Airway epithelial cell (primary cell): Measurements from ENCODE around the gene UQCC2. TPM values are rescaled to one million over a fixed set of nuclear protein-coding genes. Genes with fewer than 3 reads are reported as not detected.

Experiments used
- total RNA-seq: library from RNA; depleted of rRNA; stranded (reverse); fragments of >200 nt; gene quantifications from 2 replicates; pipeline ENCODE4 v1.2.3, GENCODE V29; 2015

UQCC2 gene
- total RNA-seq: 32.3 and 53.9 TPM in 2 replicates

GRCh38 chr6:33711140-33712129, at the start of gene UQCC2:
Gene UQCC2 (minus strand): TSS chr6:33711700. CDS start chr6:33711686, 14 bp downstream.

GRCh38 chr6:33746651-33747100, 35.2 kb upstream of the UQCC2 start, which contains the start of gene IP6K3:
Gene IP6K3 (minus strand): TSS chr6:33746905. CDS start chr6:33735476, 11,429 bp downstream.

Other genes starting within 250 kb of the UQCC2 start
- 25.6 and 29.9 TPM in 2 replicates for gene BAK1, start 131.4 kb downstream of the UQCC2 start, total RNA-seq
- gene ITPR3, start 90.4 kb downstream of the UQCC2 start, total RNA-seq: 49.4 and 67.6 TPM in 2 replicates
- 0.07 TPM in 1 of 2 replicates, not detected in the other for gene IP6K3, start 35.2 kb upstream of the UQCC2 start, total RNA-seq
- 48.4 and 55.4 TPM in 2 replicates for gene LEMD2, start 77.4 kb upstream of the UQCC2 start, total RNA-seq
- not detected in 2 replicates for gene MLN, start 92.3 kb upstream of the UQCC2 start, total RNA-seq